Kidney glomerular epithelial cell (primary cell): ENCODE results near the gene PARD6B.

ENCODE experiments used
- DNase-seq: peaks from one replicate; lab custom pipeline; 2025; lab: John Stamatoyannopoulos, UW

Gene PARD6B

DNA sequence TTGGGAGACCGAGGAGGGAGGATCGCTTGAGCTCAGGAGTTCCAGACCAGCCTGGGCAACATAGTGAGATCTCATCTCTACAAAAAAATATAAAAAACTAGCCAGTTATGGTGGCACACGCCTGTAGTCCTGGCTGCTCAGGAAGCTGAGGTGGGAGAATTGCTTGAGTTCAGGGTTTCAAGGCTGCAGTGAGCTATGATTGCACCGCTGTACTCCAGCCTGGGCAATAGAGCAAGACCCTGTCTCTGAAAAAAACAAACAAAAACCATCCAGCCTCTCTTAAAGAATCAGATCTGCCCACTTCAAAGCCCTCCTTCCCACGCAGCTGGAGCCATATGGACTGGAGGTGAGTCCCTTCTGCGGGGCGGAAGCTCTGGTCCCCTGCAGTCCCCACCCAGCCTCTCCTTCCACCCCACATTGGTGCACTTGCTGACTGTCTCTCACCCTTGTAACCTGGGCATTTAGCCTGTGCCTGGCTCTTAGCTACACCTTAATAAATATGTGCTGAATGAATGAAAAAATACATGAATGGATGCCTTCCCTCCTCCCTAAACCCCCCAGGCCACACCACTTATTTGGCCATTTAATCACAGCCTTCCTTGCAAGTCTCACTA, 7.2 kb upstream of the PARD6B start:
- no peak for DNase-seq

DNA sequence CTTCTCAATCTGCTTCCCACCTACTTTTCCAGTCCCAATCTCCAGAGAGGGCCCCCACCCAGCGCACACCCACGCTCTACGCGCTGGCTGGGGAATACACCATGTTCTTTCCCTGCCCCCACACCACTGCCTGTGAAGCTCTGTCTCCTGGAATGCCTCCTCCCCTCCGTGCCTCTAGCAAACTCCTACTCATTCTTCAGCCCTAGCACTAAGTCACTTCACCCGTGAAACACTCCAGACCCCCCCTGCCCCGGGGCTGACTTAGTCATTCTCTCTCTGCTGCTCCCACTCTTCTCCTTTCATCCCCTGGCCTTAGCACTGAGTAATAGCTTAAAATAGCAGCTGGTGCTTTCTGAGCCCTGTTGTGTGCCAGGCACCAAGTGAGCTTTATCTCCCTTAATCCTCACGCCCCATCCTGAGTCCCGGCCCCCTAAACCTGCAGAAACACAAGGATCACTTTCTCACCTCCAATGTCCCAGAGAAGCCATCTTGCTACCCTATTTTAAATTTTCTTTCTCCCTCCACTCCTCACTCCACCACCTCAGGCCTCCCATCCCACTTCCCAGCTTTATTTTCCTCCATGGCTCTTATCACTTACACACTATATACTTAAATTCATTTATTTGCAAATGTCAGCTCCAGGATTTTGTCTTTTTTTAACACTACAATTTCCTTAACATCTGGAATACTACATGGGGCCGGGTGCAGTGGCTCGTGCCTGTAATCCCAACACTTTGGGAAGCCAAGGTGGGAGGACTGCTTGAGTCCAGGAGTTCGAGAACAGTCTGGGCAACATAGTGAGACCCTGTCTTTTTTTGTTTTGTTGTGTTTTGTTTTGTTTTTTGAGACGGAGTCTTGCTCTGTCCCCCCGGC, 6.3 kb upstream of the PARD6B start:
- peak; percentile 100 for DNase-seq

GRCh38 chr20:50725724-50726005, 5.7 kb upstream of the PARD6B start:
- peak; percentile 27 for DNase-seq

GRCh38 chr20:50726955-50727791, 4.2 kb upstream of the PARD6B start:
- peak; percentile 66 for DNase-seq

GRCh38 chr20:50727792-50728485, 3.4 kb upstream of the PARD6B start:
- peak; percentile 98 for DNase-seq

- no peak for DNase-seq
These were observed 2.8 kb upstream of the PARD6B start for GRCh38 chr20:50728486-50728980.

DNA sequence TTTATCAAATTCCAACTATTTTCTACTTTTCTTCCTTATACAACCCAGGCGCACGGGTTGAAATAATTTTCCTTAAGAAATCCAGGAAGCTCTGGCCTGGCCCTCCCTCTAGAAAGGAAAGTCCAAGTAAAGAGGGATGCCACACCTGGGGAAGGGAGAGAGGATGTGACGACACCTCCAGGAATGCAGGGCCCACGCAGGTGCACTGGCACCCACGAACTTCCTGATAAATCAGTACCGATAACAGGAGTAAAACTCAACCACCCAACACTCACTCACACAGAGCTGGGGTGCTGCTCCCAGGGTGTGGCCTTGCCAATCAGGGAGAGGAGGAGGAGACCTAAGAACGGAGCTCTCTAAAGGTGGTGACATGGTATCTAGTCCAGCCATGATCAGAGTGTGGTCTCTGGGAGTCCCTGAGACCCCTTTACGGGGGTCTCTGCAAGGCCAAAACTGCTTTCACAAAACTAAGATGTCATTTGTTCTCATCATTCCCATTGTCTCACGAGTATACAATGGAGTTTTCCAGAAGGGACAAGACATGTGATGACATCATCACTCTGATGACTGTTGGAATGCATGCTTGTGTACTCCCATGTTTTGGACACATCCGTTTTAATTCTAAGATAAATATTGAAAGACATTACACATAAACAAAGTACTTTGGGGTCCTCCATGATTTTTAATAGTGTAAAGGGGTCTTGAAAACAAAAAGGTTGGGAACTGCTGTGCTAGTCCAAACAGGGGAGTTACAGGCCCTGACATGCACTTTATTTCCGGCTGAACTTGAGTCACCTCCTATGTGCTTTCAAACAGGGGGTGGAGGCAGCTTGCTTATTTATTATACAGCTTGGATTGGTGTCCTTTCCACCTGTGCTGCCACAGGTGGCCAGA, 2.2 kb upstream of the PARD6B start:
- peak; percentile 57 for DNase-seq

DNA sequence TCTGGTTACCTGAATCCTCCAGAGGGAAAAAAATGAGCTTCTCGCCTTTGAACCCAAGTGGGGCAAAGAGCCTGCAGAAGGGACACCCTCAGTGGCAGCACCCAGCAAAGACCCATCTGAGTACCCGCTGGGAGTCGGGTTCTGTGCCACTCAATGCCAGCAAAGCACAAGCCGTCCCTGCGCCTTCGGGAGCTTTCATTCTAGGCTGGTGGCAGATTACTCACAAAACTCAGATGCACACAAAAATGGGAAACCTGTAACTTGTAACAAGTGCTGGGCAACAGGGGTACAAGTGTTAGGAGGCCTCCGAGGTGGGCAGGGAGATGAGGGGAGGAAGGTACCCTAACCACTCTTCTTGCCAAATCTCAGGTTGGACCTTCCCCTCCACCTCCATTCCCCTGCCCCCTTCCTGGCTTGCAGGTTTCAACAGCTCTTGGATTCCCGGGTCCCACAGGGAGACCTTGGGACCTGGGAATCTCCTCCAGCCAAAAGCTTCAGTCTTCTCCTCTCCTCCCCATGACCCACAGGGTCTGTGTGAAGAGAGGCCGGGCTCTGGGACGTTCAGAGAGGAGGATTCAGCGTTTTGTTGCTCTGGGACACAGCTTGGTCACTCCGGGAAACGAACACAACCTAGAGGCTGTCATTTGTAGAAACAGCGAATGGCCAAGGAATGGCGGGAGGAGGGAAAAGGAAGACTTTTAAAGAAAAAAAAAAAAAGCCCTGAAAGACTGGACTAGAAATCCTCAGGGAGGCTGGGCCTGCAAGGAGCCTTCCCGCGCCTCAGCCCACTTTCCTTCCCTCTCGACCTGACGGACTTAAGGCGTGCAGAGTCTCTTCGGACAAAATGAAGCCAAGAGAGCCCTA, 1.2 kb upstream of the PARD6B start:
- DNase-seq: no peak

DNA sequence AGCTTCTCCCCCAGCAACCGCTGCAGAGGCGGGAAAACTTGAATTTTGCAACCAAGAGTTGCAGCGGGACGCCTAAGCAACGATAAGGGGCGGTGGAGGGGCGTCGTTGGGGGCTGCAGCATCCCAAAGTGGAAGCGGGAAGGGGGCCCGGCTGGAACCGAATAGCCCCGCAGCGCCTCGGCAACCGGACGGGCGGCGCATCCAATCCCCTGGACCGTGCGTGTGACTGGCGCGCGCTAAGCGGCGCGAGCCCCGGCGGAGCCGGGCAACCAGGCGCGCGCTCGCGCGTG, 670 bp upstream of the PARD6B start:
- DNase-seq: no peak

- peak; percentile 42 for DNase-seq
These were observed 730 bp downstream of the PARD6B start for GRCh38 chr20:50731930-50732690.

GRCh38 chr20:50733644-50734349, 2.4 kb downstream of the PARD6B start:
- DNase-seq: peak; percentile 35

DNA sequence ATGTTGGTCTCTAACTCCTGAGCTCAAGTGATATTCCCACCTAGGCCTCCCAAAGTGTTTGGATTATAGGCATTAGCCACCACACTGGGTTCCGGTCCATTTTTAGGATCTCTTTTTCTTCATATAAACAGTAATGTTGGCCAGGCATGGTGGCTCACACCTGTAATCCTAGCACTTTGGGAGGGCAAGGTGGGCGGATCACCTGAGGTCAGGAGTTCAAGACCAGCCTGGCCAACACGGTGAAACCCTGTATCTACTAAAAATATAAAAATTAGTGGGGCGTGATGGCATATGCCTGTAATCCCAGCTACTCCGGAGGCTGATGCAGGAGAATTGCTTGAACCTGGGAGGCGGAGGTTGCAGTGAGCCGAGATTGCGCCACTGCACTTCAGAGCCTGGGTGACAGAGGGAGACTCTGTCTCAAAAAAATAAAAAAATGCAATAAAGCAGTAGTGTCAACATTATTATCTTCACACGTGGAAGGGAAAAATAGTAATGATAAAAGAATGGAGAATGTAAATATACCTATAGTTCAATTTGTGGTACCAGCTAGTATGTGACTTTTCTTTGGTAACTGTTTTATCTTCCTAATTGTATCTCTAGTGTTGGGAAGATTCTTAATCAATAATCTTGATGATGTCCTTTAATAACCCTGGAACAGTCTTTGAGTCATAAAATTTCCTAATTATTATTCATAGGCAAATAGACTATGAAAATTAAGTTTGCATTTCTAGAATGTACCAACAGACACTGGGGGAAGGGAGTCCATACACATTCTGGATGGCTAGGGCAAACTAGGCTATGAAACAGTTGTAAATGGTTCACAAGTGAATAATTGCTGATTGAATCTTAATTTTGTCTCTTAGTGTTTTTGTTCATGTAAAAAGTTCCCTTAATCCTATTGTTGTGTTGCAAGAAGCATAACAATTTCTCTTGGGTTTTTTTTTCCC, 3.6 kb downstream of the PARD6B start:
- DNase-seq: no peak

GRCh38 chr20:50735813-50736212, 4.4 kb downstream of the PARD6B start:
- no peak for DNase-seq

DNA sequence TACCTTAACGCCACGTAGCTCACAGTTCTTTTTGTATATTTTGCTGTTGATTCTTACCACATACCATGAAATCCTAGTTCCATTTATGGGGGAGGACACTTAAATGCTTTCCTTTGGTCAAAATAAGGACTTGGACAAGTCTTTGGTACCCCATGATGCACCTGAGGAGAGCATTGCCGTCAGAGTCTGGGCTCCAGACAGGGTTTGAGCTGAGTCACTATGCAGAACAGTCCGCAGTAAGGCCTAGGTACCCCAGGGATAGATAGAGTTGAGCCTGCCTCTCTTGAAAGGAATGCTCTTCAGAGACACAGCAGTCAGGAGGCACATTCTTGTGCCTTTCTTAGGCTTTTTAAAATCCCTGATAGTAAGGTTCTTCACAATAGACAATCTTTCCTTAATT, 6.0 kb downstream of the PARD6B start:
- peak; percentile 54 for DNase-seq

DNA sequence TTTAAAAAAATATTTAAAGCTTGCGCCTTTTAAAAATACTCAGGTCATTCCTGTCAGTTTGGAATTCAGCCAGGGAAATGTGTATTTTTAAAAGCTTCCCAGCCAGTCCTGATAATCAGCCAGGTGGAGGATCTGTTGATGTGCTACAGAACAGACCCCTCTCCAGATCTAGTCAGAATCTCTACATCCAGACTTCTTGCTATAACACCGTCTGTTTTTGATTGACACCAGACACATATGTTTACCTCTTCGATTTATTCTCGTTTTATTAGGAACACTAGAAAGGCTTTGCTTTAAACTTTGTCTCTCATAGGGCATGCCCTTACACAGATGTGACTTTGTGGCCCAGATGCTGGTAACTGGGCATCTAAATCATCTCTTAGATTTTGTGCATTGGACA, 11.7 kb downstream of the PARD6B start:
- DNase-seq: no peak

DNA sequence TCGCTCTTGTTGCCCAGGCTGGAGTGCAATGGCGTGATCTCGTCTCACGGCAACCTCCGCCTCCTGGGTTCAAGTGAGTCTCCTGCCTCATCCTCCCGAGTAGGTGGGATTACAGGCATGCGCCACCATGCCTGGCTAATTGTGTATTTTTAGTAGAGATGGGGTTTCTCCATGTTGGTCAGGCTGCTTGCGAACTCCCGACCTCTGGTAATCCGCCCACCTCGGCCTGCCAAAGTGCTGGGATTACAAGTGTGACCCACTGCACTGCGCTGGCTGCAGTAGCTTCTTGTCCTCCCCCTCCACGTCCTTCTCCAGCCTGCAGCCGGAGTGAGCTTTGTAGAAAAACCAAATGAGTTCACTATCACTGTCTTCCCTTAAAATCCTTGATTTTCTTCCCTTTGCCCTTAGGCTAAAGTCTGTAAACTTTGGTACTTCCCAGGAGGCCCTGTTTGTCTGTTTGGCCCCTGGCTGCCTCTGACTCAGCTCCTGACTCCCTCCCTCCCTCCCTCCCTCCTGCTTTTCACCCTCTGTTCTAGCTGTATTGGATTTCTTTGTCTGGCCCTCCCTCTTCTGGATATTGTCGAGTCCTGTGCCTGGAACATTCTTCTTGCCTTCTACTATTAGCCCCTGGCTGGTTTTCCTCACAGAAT, 12.9 kb downstream of the PARD6B start:
- DNase-seq: peak; percentile 89

DNA sequence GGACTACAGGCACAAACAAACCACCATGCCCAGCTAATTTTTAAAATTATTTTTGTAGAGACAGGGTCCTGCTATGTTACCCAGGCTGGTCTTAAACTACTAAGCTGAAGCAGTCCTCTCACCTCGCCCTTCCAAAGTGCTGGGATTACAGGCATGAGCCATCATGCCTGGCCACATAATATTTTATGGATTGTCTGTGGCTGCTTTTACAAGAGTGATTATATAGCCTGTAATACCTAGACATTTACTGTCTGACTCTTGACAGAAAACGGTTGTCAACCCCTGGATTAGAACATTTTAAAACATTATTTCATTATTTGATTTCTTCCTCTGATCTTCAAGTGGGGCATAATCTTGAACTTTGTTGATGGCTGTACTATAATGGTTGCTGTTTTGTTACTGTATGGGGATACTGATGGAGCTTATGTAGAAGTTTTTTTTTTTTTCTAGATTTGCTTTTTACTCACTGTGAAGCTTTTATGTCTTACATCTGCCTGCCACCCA, 14.3 kb downstream of the PARD6B start:
- no peak for DNase-seq
